Measurements from ENCODE around the gene IPO11.

- TF ChIP-seq MYC (IDR thresholded peaks at IDR 0.05; ENCODE audit: low read depth, low read length) (no peak), CTCF (IDR thresholded peaks at IDR 0.05; ENCODE audit: low read depth, low read length) (no peak)
These were observed 195.1 kb downstream of the IPO11 start for GRCh38 chr5:62607615-62608014.
